IMR-90 (cell line): ENCODE results near the gene PHACTR3. TPM values are rescaled to one million over a fixed set of nuclear protein-coding genes. Genes with fewer than 3 reads are reported as not detected.

ENCODE experiments used
- ATAC-seq: fragments of 200-7000 bp; cut with Tn5 transposase; 2 replicates; pipeline ENCODE4 v1.9.1; 2020; ENCODE audit warnings: low read depth, mild to moderate bottlenecking, moderate library complexity
- BruUV-seq: library from RNA; stranded (reverse); fragments of 400-500 nt; replicated peaks from 2 replicates; lab custom pipeline; 2021; lab: Mats Ljungman, UMichigan
- CTCF ChIA-PET: fragments of 300-600 bp; formaldehyde crosslinking; extraction: SDS; loops from one replicate; lab custom pipeline; 2021; ENCODE audit warnings: antibody characterized with exemption; lab: Yijun Ruan, JAX
- POLR2A ChIA-PET: fragments of 300-600 bp; sonication (Branson Sonifier 250); formaldehyde crosslinking; loops from one replicate; lab custom pipeline; 2022; ENCODE audit warnings: antibody characterized with exemption; ENCODE audit not compliant: unreplicated experiment; lab: Charles Lee
- DNase-seq: peaks from one replicate; pipeline ENCODE4 v3.0.0; 2013
- H2AFZ ChIP-seq: replicated peaks from 2 replicates; pipeline ENCODE3; 2013; ENCODE audit warnings: low read length, mild to moderate bottlenecking; ENCODE audit not compliant: poor library complexity
- H2AK5ac ChIP-seq: 2 replicates; pipeline ENCODE4 v1.6.1; 2013; ENCODE audit warnings: low read depth, low read length, inconsistent platforms
- H2AK9ac ChIP-seq: replicated peaks from 2 replicates; pipeline ENCODE3; 2013; ENCODE audit warnings: mild to moderate bottlenecking, low read depth, low read length, moderate library complexity; ENCODE audit not compliant: poor library complexity
- H2BK120ac ChIP-seq: 2 replicates; pipeline ENCODE4 v1.6.1; 2013; ENCODE audit warnings: low read depth, low read length, inconsistent platforms
- H2BK15ac ChIP-seq: 3 replicates; pipeline ENCODE4 v1.6.1; 2013; ENCODE audit warnings: low read depth, low read length, inconsistent platforms
- H2BK20ac ChIP-seq: 2 replicates; pipeline ENCODE4 v1.6.1; 2013; ENCODE audit warnings: low read depth, mild to moderate bottlenecking, inconsistent platforms, low read length, moderate library complexity
- H2BK5ac ChIP-seq: 2 replicates; pipeline ENCODE4 v1.6.1; 2013; ENCODE audit warnings: mild to moderate bottlenecking, low read depth, low read length, inconsistent platforms; ENCODE audit not compliant: poor library complexity, severe bottlenecking
- H3K14ac ChIP-seq: replicated peaks from 2 replicates; pipeline ENCODE4 v1.6.1; 2013; ENCODE audit warnings: low read depth, low read length, inconsistent platforms
- H3K18ac ChIP-seq: 2 replicates; pipeline ENCODE4 v1.6.1; 2013; ENCODE audit warnings: low read depth, low read length, control low read depth
- H3K23ac ChIP-seq: 2 replicates; pipeline ENCODE4 v1.6.1; 2013; ENCODE audit warnings: low read depth, low read length, inconsistent platforms
- H3K27ac ChIP-seq: 2 replicates; pipeline ENCODE4 v1.5.1; 2013; ENCODE audit warnings: mild to moderate bottlenecking, control low read depth, low read length; ENCODE audit not compliant: insufficient read depth
- H3K27me3 ChIP-seq: 2 replicates; pipeline ENCODE4 v1.6.1; 2013; ENCODE audit warnings: low read length; ENCODE audit not compliant: control insufficient read depth, insufficient read depth
- H3K36me3 ChIP-seq: 2 replicates; pipeline ENCODE4 v1.6.1; 2013; ENCODE audit warnings: low read length, mixed read lengths; ENCODE audit not compliant: control insufficient read depth, insufficient read depth
- H3K4ac ChIP-seq: 2 replicates; pipeline ENCODE4 v1.6.1; 2013; ENCODE audit warnings: low read depth, low read length, inconsistent platforms
- H3K4me1 ChIP-seq: 2 replicates; pipeline ENCODE4 v1.6.1; 2013; ENCODE audit warnings: low read length, mixed read lengths; ENCODE audit not compliant: control insufficient read depth, insufficient read depth
- H3K4me2 ChIP-seq: 2 replicates; pipeline ENCODE4 v1.6.1; 2013; ENCODE audit warnings: low read depth, mild to moderate bottlenecking, control low read depth, low read length, moderate library complexity
- H3K4me3 ChIP-seq: 2 replicates; pipeline ENCODE4 v1.5.1; 2013; ENCODE audit warnings: low read depth, mild to moderate bottlenecking, control low read depth, low read length, moderate library complexity; ENCODE audit not compliant: insufficient read depth
- H3K56ac ChIP-seq: 2 replicates; pipeline ENCODE4 v1.6.1; 2013; ENCODE audit warnings: low read length, inconsistent platforms; ENCODE audit not compliant: insufficient read depth; ENCODE audit errors: extremely low read depth
- H3K79me1 ChIP-seq, 2 experiments: 2 replicates each; pipeline ENCODE4 v1.6.1; 2013; ENCODE audit warnings: low read length in 2 of 2, inconsistent platforms in 1 of 2, low read depth in 1 of 2
- H3K9ac ChIP-seq: 2 replicates; pipeline ENCODE4 v1.6.1; 2013; ENCODE audit warnings: low read depth, low read length, control low read depth
- H3K9me1 ChIP-seq: 2 replicates; pipeline ENCODE4 v1.6.1; 2013; ENCODE audit warnings: low read length, inconsistent platforms; ENCODE audit not compliant: insufficient read depth
- H3K9me3 ChIP-seq: 2 replicates; pipeline ENCODE4 v1.6.1; 2013; ENCODE audit warnings: low read length; ENCODE audit not compliant: control insufficient read depth, insufficient read depth
- H4K20me1 ChIP-seq: 2 replicates; pipeline ENCODE4 v1.6.1; 2013; ENCODE audit warnings: low read length, inconsistent platforms; ENCODE audit not compliant: insufficient read depth
- H4K5ac ChIP-seq: 2 replicates; pipeline ENCODE4 v1.6.1; 2013; ENCODE audit warnings: mild to moderate bottlenecking, low read depth, low read length, control low read depth
- H4K8ac ChIP-seq, 2 experiments: 2 replicates each; pipeline ENCODE4 v1.6.1; 2013; ENCODE audit warnings: low read depth in 2 of 2, low read length in 2 of 2, control low read depth in 1 of 2, inconsistent platforms in 1 of 2
- H4K91ac ChIP-seq: 2 replicates; pipeline ENCODE4 v1.6.1; 2013; ENCODE audit warnings: low read depth, low read length, inconsistent platforms; ENCODE audit not compliant: insufficient read depth
- CEBPB ChIP-seq: IDR thresholded peaks from 2 replicates; pipeline ENCODE4 v1.6.1; 2012; ENCODE audit warnings: low read depth, low read length, improper control_type of control experiment
- CHD1 ChIP-seq: IDR thresholded peaks from 2 replicates; pipeline ENCODE4 v1.6.1; 2012; ENCODE audit warnings: low read depth, low read length, improper control_type of control experiment
- ELK1 ChIP-seq: fragments of 150-350 bp; IDR thresholded peaks from 2 replicates; pipeline ENCODE4 v1.6.1; 2016; ENCODE audit warnings: low read depth, mild to moderate bottlenecking, low read length, moderate library complexity, borderline replicate concordance
- MAZ ChIP-seq: IDR thresholded peaks from 2 replicates; pipeline ENCODE4 v1.6.1; 2012; ENCODE audit warnings: low read depth, mild to moderate bottlenecking, low read length, improper control_type of control experiment, moderate library complexity, borderline replicate concordance
- MXI1 ChIP-seq: IDR thresholded peaks from 2 replicates; pipeline ENCODE4 v1.6.1; 2012; ENCODE audit warnings: low read depth, mild to moderate bottlenecking, low read length, moderate library complexity, borderline replicate concordance
- RFX5 ChIP-seq: IDR thresholded peaks from 2 replicates; pipeline ENCODE4 v1.8.0; 2012; ENCODE audit warnings: low read depth, mild to moderate bottlenecking, low read length, moderate library complexity
- SMC3 ChIP-seq: fragments of 150-350 bp; IDR thresholded peaks from 2 replicates; pipeline ENCODE4 v1.6.1; 2016; ENCODE audit warnings: low read depth, mild to moderate bottlenecking, antibody characterized with exemption, low read length, moderate library complexity
- WGBS, 2 experiments: methylation state at CpG; one replicate each; pipeline versions ENCODE4 v1.1.5 to v1.1.7; 2013; ENCODE audit warnings: missing lambda C conversion rate in 2 of 2; ENCODE audit not compliant: insufficient read length in 1 of 2; ENCODE audit errors: extremely low coverage in 2 of 2; 5-methylcytosine and 5-hydroxymethylcytosine counted together
- dilution Hi-C: fragments of 300-500 bp; cut with HindIII; formaldehyde crosslinking; loops from one replicate; pipeline ENCODE4 v1.14.3; 2018; ENCODE audit warnings: low sequenced_read_pairs; ENCODE audit not compliant: unreplicated experiment
- in situ Hi-C: fragments of 300-500 bp; cut with MboI; formaldehyde crosslinking; loops from 3 replicates; pipeline ENCODE4 v1.14.3; 2019; ENCODE audit warnings: low sequenced_read_pairs, inconsistent platforms, mixed read lengths
- intact Hi-C: fragments of 100-400 bp; cut with micrococcal nuclease; formaldehyde crosslinking; loops from 2 replicates; pipeline ENCODE4 v1.10.0; 2022
- polyA plus RNA-seq, 3 experiments: library from polyadenylated mRNA; depleted of rRNA; stranded (reverse); fragments of >200 nt; gene quantifications; 2 replicates each; pipeline ENCODE4 v1.2.3, GENCODE V29; 2012; ENCODE audit warnings: low replicate concordance in 1 of 3
- total RNA-seq: library from RNA; depleted of rRNA; stranded (reverse); fragments of >200 nt; gene quantifications from 2 replicates; pipeline ENCODE4 v1.2.3, GENCODE V29; 2012

The PHACTR3 gene
- total and polyA plus RNA-seq, 2 of the 4 experiments (the other 2 are of a cell fraction): not detected

- Histone ChIP-seq H3K36me3 (no peaks in the 10 kb centered on the region), H4K20me1 (no peaks in the 10 kb centered on the region), H3K23ac (no peak overlapping the region), H3K4me2 (no peak overlapping the region), H3K4ac (no peak overlapping the region), H3K27me3 (no peaks in the 10 kb centered on the region), H3K56ac (no peak overlapping the region), H2BK20ac (no peak overlapping the region), H3K9me3 (peaks cover 1% of the 10 kb centered on the region; the same call in 1 of the 2 replicates), H2BK15ac (no peak overlapping the region), H3K27ac (no peak overlapping the region), H3K9me1 (no peaks in the 10 kb centered on the region), H3K4me3 (no peak overlapping the region), H3K14ac (no peak overlapping the region), H3K9ac (no peak overlapping the region), H2BK120ac (no peak overlapping the region), H3K4me1 (no peaks in the 10 kb centered on the region), H3K18ac (no peak overlapping the region), H3K79me1 (no peaks in the 10 kb centered on the region), H2BK5ac (no peak overlapping the region), H2AFZ (no peak overlapping the region), H4K8ac (no peak overlapping the region), H2AK5ac (no peak overlapping the region), H4K5ac (no peak overlapping the region), H4K91ac (no peak overlapping the region), H2AK9ac (no peak overlapping the region)
- DNase-seq (no peak), ATAC-seq (no peak)
- dilution Hi-C loops (no loop called here), in situ Hi-C loops (no loop called here), intact Hi-C loops (no loop called here)
- BruUV-seq: no TSS peak
- WGBS, 2 experiments: 73% methylated on average over 3 of the region's 12 CpGs; no CpG with 5 or more reads in 1 of the 2 experiments
- no peak for TF ChIP-seq MAZ
- no peak for TF ChIP-seq SMC3
- no peak for TF ChIP-seq RFX5
- no peak for TF ChIP-seq CHD1
- no peak for TF ChIP-seq MXI1
- TF ChIP-seq CEBPB: no peak
- no peak for TF ChIP-seq ELK1
- POLR2A ChIA-PET: no interaction called here
- CTCF ChIA-PET: interaction anchor here (1.0 kb wide), 1 partner anchor 70 kb away, joined by 4 read pairs; no protein-coding TSS in a partner anchor
Measured at GRCh38 chr20:59780494-59781185, 176.3 kb downstream of the PHACTR3 start.
